ENCODE measurements around the gene TCAP.

The TCAP gene

DNA sequence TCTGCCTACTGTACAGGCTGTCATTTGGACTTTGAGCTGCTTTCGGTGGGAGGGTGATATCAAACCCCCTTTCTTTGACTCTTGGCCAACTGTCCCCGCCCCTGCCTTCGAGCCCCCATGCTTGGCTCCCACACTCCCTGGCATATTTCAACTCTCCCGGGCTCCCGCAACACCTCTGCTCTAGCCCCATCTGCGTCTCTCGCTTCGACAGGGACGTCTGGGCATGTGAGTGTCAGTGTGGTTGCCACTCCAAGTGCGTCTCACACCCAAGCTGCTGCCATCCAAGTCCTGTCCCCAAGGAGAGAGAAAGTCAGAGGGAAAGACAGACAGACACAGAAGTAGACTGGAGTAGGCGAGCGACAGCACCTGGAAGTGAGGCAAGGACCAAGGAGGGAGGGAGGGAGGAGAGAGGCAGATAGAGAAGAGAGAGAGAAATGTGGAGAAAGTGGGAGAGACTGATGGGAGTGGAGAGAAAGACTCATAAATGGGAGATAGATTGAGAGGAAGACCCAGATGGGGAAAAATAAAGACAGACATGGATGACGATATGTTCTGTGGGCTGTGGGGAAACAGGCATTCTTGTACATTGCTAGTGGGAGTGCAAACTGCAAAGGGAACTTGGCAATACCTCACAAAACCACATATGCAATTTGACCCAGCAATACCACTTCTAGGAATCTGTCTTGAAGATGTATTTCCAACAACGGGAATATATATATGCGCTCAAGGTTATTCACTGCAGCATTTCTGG lies 16.4 kb upstream of the TCAP start:
- Mint-ChIP-seq H3K36me3 (peaks cover 16% of the 10 kb centered on the region), H3K27ac (peak overlapping the region; percentile 8), H3K4me1 (peaks cover 23% of the 10 kb centered on the region), H3K4me3 (no peak overlapping the region), H3K9me3 (no peaks in the 10 kb centered on the region), H3K27me3 (no peaks in the 10 kb centered on the region)
- DNase-seq = no peak
- CTCF ChIA-PET = interaction anchor here (6.8 to 18.2 kb wide), 2 partner anchors 16 to 27 kb away, joined by 55 to 200 read pairs; no protein-coding TSS in a partner anchor

GRCh38 chr17:39650121-39650579 lies 15.0 kb upstream of the TCAP start:
- no peak for DNase-seq
- CTCF ChIA-PET = interaction anchor here (1.5 to 18.2 kb wide), 3 partner anchors 16 to 28 kb away, joined by 5 to 200 read pairs (median 55); no protein-coding TSS in a partner anchor
- H3K27me3 Mint-ChIP-seq = no peaks in the 10 kb centered on the region
- no peak overlapping the region for H3K27ac Mint-ChIP-seq
- peaks cover 29% of the 10 kb centered on the region for H3K4me1 Mint-ChIP-seq
- peaks cover 19% of the 10 kb centered on the region for H3K36me3 Mint-ChIP-seq
- no peaks in the 10 kb centered on the region for H3K9me3 Mint-ChIP-seq
- no peak overlapping the region for H3K4me3 Mint-ChIP-seq

DNA sequence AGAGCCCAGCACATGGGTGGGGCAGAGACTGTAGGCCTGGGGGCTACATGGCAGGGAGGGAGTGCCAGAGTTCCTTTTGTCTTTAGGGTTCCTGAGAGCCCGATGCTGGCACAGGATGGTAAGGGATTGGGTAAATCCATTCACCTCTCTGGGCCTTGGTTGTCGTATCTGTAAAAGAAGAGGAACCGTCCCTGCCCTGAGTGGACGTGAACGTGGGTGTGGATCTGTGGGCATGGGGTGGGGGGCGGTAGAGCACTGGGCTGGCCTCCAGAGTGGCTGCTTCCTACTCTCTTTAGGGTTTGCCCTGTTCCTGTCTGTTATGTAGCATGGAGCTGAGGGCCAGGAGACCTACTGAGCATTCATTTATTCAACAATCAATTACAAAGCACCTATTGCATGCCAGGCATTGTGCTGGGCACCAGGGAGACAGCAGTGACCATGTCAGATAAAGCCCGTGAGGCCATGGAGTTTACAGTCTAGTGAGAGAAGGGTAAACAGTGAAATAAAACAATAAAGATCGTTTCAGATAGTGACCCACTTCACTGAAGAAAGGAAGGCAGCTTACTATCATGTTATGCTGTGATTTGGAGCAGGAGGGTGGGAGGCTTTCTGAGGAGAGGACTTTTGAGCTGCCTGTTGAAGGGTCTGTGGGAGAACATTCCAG lies 13.1 kb upstream of the TCAP start:
- H3K27me3 Mint-ChIP-seq = no peaks in the 10 kb centered on the region
- DNase-seq = no peak
- H3K4me1 Mint-ChIP-seq = peaks cover 36% of the 10 kb centered on the region
- H3K9me3 Mint-ChIP-seq = no peaks in the 10 kb centered on the region
- CTCF ChIA-PET = interaction anchor here (0.6 to 18.2 kb wide), 8 partner anchors 10 to 61 kb away, joined by 3 to 200 read pairs (median 10); no protein-coding TSS in a partner anchor
- peak overlapping the region; percentile 19 for H3K27ac Mint-ChIP-seq
- H3K4me3 Mint-ChIP-seq = no peak overlapping the region
- peaks cover 26% of the 10 kb centered on the region for H3K36me3 Mint-ChIP-seq

DNA sequence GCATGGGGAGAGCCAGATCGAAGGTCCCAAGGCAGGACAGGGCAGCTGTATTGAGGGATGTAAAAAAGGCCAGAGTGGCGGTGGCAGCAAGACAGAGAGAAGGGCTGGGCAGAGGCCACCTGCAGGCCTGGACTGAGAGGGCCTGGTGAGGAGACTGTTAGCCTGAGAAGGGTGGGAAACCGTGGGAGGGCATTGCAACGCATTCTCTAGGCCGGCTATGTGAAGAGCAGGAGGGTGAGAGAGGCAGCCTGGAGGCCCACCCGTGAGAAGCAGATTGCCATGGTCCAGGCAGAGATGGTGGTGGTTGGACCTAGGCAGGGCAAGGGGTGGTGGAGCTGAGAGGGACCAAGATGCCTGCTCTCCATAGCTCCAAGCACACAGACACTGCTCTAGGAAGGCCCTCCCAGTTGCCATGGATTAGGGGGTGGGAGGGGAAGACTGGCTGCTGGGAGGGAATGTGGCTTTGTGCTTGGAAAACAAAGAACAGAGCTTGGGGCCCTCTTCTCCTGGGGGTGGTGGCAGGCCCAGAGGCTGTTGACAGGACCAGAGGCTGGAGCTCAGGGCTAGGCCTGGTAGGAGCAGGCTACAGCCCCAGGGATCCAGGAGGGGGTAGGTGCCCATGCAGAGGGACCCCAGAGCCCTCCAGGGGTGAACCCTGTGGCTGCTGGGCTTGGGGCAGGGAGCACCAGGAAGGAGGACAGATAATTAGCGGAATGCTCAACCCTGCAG lies 12.4 kb upstream of the TCAP start:
- no peaks in the 10 kb centered on the region for H3K27me3 Mint-ChIP-seq

DNA sequence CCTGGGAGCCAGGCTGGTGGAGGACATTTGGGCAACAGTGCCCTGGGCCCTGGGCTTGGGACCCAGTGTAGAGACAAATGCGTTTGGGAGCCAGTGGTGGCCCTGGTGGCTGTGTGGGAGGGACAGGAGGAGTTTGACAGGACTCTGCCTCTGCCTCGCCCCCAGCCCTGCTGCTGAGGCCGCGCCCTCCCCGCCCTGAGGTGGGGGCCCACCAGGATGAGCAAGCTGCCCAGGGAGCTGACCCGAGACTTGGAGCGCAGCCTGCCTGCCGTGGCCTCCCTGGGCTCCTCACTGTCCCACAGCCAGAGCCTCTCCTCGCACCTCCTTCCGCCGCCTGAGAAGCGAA lies 11.9 kb upstream of the TCAP start:
- H3K27ac Mint-ChIP-seq = no peak overlapping the region
- H3K27me3 Mint-ChIP-seq = no peaks in the 10 kb centered on the region
- no peak overlapping the region for H3K4me3 Mint-ChIP-seq
- peaks cover 28% of the 10 kb centered on the region for H3K36me3 Mint-ChIP-seq
- DNase-seq = no peak
- H3K4me1 Mint-ChIP-seq = peaks cover 41% of the 10 kb centered on the region
- H3K9me3 Mint-ChIP-seq = no peaks in the 10 kb centered on the region
- CTCF ChIA-PET = interaction anchor here (0.8 to 18.2 kb wide), 21 partner anchors 9 to 333 kb away, joined by 3 to 200 read pairs (median 5); partner anchors contain the start of genes PPP1R1B and TCAP

More for the DNA sequence above, 12.4 kb upstream of the TCAP start:
- Mint-ChIP-seq H3K9me3 (no peaks in the 10 kb centered on the region), H3K36me3 (peaks cover 25% of the 10 kb centered on the region), H3K27ac (peak overlapping the region; percentile 49), H3K4me3 (no peak overlapping the region), H3K4me1 (peaks cover 36% of the 10 kb centered on the region)
- CTCF ChIA-PET = interaction anchor here (0.6 to 18.2 kb wide), 8 partner anchors 10 to 100 kb away, joined by 3 to 200 read pairs (median 10); no protein-coding TSS in a partner anchor
- no peak for DNase-seq

DNA sequence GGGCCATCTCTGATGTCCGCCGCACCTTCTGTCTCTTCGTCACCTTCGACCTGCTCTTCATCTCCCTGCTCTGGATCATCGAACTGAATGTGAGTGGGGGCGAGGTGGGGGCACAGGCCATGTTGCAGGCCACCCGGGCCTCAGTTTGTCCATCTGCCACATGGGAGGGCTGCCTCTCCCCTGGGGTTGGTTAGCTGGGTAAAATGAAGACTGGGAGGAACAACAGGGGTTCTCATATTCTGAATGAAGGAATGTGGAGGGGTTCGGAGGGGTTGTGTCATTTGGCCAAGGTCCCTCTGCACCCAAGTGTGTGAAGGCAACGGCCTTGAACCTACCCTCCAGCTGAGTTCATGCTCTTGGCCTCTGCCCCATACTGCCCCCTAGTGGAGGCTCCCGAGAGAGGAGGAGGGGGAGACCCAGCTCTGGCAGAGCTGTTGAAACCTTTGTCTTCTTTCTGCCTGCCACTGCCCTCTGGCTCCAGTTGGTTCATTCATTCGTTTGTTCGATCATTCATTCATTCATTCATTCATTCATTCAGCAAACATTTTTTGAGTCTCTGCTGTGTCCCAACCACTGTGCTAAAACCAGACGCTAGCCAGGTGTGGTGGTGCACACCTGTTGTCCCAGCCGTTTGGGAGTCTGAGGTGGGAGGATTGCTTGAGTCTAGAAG lies 11.4 kb upstream of the TCAP start:
- no peak overlapping the region for H3K4me3 Mint-ChIP-seq
- CTCF ChIA-PET = interaction anchor here (0.6 to 18.2 kb wide), 25 partner anchors 9 to 332 kb away, joined by 3 to 200 read pairs (median 4); partner anchors contain the start of genes IKZF3, PPP1R1B and TCAP
- no peaks in the 10 kb centered on the region for H3K27me3 Mint-ChIP-seq
- peak; percentile 90 for DNase-seq
- H3K27ac Mint-ChIP-seq = no peak overlapping the region
- peaks cover 27% of the 10 kb centered on the region for H3K36me3 Mint-ChIP-seq
- peaks cover 46% of the 10 kb centered on the region for H3K4me1 Mint-ChIP-seq
- no peaks in the 10 kb centered on the region for H3K9me3 Mint-ChIP-seq

DNA sequence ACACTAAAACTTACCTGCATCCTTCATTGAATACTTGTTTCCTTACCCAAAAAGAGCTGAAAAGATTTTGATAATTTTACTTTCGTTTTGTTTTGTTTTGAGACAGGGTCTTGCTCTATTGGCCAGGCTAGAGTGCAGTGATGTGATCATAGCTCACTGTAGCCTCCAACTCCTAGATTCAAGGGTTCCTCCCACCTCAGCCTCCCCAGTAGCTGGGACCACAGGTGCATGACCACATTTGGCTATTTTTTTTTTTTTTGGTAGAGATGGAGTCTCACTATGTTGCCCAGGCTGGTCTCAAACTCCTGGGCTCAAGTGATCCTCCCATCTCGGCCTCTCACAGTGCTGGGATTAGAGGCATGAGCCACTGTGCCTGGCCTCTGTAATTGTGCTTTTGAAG lies 10.0 kb upstream of the TCAP start:
- H3K4me3 Mint-ChIP-seq = no peak overlapping the region
- H3K27ac Mint-ChIP-seq = peak overlapping the region; percentile 80
- H3K4me1 Mint-ChIP-seq = peaks cover 57% of the 10 kb centered on the region

GRCh38 chr17:39658346-39658745 lies 6.8 kb upstream of the TCAP start:
- no peaks in the 10 kb centered on the region for H3K27me3 Mint-ChIP-seq
- H3K27ac Mint-ChIP-seq = peak overlapping the region; percentile 37

More for the DNA sequence above, 10.0 kb upstream of the TCAP start:
- DNase-seq = no peak
- no peaks in the 10 kb centered on the region for H3K27me3 Mint-ChIP-seq
- peaks cover 28% of the 10 kb centered on the region for H3K36me3 Mint-ChIP-seq
- CTCF ChIA-PET = interaction anchor here (0.7 to 18.2 kb wide), 15 partner anchors 8 to 254 kb away, joined by 3 to 200 read pairs (median 9); partner anchors contain the start of genes IKZF3, MIEN1, PPP1R1B and TCAP
- no peaks in the 10 kb centered on the region for H3K9me3 Mint-ChIP-seq

DNA sequence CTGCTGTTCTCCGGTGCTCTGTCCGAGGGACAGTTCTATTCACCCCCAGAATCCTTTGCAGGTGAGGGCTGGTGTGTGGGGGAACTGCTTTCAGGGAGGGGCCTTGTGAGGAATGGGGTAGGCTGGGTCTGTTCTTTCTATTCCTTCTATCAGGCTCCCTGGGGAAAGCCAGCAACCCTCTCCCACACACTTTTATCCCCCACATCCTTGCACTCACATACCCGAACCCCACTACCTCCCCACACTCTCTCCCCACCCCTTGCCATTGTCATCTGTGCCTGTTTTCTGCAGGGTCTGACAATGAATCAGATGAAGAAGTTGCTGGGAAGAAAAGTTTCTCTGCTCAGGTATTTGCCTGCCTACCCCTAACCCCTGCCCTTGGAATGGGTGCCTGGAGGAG lies 6.4 kb upstream of the TCAP start:
- DNase-seq = no peak
- Mint-ChIP-seq H3K27me3 (no peaks in the 10 kb centered on the region), H3K4me3 (no peak overlapping the region)

More at GRCh38 chr17:39658346-39658745, 6.8 kb upstream of the TCAP start:
- Mint-ChIP-seq H3K36me3 (peaks cover 32% of the 10 kb centered on the region), H3K4me1 (peaks cover 44% of the 10 kb centered on the region), H3K9me3 (no peaks in the 10 kb centered on the region), H3K4me3 (no peak overlapping the region)
- CTCF ChIA-PET = interaction anchor here (0.6 kb wide), 1 partner anchor 37 kb away, joined by 3 read pairs; no protein-coding TSS in a partner anchor
- DNase-seq = no peak

DNA sequence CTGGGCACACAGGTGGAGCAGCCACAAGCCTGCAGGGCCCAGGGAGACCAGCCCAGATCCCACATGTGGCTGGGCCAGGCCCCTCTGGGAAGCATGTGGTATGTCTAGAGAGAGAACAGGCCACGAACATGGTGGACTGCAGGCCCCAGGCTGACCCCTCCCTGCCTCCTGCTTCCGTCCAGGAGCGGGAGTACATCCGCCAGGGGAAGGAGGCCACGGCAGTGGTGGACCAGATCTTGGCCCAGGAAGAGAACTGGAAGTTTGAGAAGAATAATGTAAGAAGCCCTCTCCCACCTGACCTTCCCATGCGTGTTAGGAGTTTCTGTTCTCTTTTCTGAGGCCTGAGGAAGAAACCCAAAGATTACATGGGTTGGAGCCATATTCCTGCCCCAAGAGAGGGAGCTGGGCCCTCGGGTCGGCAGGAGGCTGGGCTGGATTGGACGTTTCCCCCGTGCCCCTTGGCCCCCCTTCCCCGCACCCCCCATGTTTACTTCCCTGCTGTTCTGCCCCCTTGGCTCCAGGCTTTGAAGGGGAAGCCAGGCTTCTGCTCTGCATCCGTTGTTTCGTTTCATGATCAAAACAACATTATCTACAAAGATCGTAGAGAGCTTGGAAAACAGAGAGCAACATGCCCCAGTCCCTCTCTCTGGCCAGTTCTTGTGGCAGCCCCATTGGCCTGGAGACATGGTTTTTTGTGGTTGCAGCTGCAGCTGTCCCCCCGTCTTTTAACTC lies 5.7 kb upstream of the TCAP start:
- H3K36me3 Mint-ChIP-seq = peaks cover 29% of the 10 kb centered on the region
- CTCF ChIA-PET = interaction anchor here (1.0 to 1.1 kb wide), 2 partner anchors 12 to 114 kb away, joined by 3 to 5 read pairs; no protein-coding TSS in a partner anchor

More for the DNA sequence above, 6.4 kb upstream of the TCAP start:
- Mint-ChIP-seq H3K4me1 (peaks cover 41% of the 10 kb centered on the region), H3K27ac (no peak overlapping the region), H3K9me3 (no peaks in the 10 kb centered on the region), H3K36me3 (peaks cover 30% of the 10 kb centered on the region)
- CTCF ChIA-PET = interaction anchor here (0.6 kb wide), 1 partner anchor 37 kb away, joined by 3 read pairs; no protein-coding TSS in a partner anchor

GRCh38 chr17:39660011-39660360 lies 5.2 kb upstream of the TCAP start:
- Mint-ChIP-seq H3K9me3 (no peaks in the 10 kb centered on the region), H3K4me1 (peaks cover 31% of the 10 kb centered on the region), H3K4me3 (no peak overlapping the region), H3K27me3 (peaks cover 4% of the 10 kb centered on the region), H3K36me3 (peaks cover 27% of the 10 kb centered on the region), H3K27ac (peak overlapping the region; percentile 86)
- no peak for DNase-seq
- CTCF ChIA-PET = interaction anchor here (1.0 to 1.1 kb wide), 2 partner anchors 11 to 115 kb away, joined by 3 to 5 read pairs; no protein-coding TSS in a partner anchor

More for the DNA sequence above, 5.7 kb upstream of the TCAP start:
- no peak for DNase-seq
- H3K4me3 Mint-ChIP-seq = no peak overlapping the region
- H3K27me3 Mint-ChIP-seq = no peaks in the 10 kb centered on the region
- H3K4me1 Mint-ChIP-seq = peaks cover 37% of the 10 kb centered on the region
- H3K27ac Mint-ChIP-seq = peak overlapping the region; percentile 86
- H3K9me3 Mint-ChIP-seq = no peaks in the 10 kb centered on the region

GRCh38 chr17:39660397-39661385 lies 4.5 kb upstream of the TCAP start:
- DNase-seq = no peak
- CTCF ChIA-PET = interaction anchor here (0.9 to 3.5 kb wide), 4 partner anchors 7 to 115 kb away, joined by 3 to 15 read pairs (median 4); no protein-coding TSS in a partner anchor
- Mint-ChIP-seq H3K4me3 (no peak overlapping the region), H3K9me3 (no peaks in the 10 kb centered on the region), H3K27me3 (peaks cover 11% of the 10 kb centered on the region), H3K36me3 (peaks cover 22% of the 10 kb centered on the region), H3K27ac (peak overlapping the region; percentile 84), H3K4me1 (peaks cover 24% of the 10 kb centered on the region)
